ENCODE results near the gene SCD. TPM values are rescaled to one million over a fixed set of nuclear protein-coding genes. Genes with fewer than 3 reads are reported as not detected.

The SCD gene
- total RNA-seq, 2 experiments from 2014 or later, result 212 to 220 TPM

GRCh38 chr10:100359030-100359432, 12.0 kb downstream of the SCD start:
- no peak for ATAC-seq (ENCODE audit: low read depth)
- Mint-ChIP-seq H3K36me3 (peaks cover 79% of the 10 kb centered on the region), H3K27me3 (no peaks in the 10 kb centered on the region), H3K27ac (peak overlapping the region; percentile 81), H3K4me1 (peaks cover 57% of the 10 kb centered on the region), H3K9me3 (no peaks in the 10 kb centered on the region), H3K4me3 (peak overlapping the region; percentile 41)
- POLR2A ChIA-PET, result interaction anchor here (1.3 to 2.4 kb wide), 2 partner anchors 12 kb away, joined by 6 to 13 read pairs; partner anchors contain the start of gene SCD
- no peak for DNase-seq

GRCh38 chr10:100359529-100360150, 12.6 kb downstream of the SCD start:
- peak overlapping the region; percentile 81 for H3K27ac Mint-ChIP-seq
- no peak for DNase-seq
- ATAC-seq (ENCODE audit: low read depth), result no peak
- H3K36me3 Mint-ChIP-seq, result peaks cover 78% of the 10 kb centered on the region
- no peaks in the 10 kb centered on the region for H3K9me3 Mint-ChIP-seq
- no peaks in the 10 kb centered on the region for H3K27me3 Mint-ChIP-seq
- POLR2A ChIA-PET, result interaction anchor here (1.3 to 2.4 kb wide), 2 partner anchors 11 to 13 kb away, joined by 6 to 13 read pairs; partner anchors contain the start of gene SCD
- peaks cover 56% of the 10 kb centered on the region for H3K4me1 Mint-ChIP-seq
- peak overlapping the region; percentile 41 for H3K4me3 Mint-ChIP-seq

- no peaks in the 10 kb centered on the region for H3K27me3 Mint-ChIP-seq
- no peak overlapping the region for H3K27ac Mint-ChIP-seq
- peaks cover 53% of the 10 kb centered on the region for H3K4me1 Mint-ChIP-seq
- no peaks in the 10 kb centered on the region for H3K9me3 Mint-ChIP-seq
- peaks cover 75% of the 10 kb centered on the region for H3K36me3 Mint-ChIP-seq
- ATAC-seq (ENCODE audit: low read depth) (no peak), DNase-seq (no peak)
- H3K4me3 Mint-ChIP-seq, result no peak overlapping the region
- POLR2A ChIA-PET, result interaction anchor here (1.3 to 2.4 kb wide), 2 partner anchors 10 to 13 kb away, joined by 6 to 13 read pairs; partner anchors contain the start of gene SCD
These were observed 13.2 kb downstream of the SCD start for GRCh38 chr10:100360234-100360633.

- H3K9me3 Mint-ChIP-seq, result no peaks in the 10 kb centered on the region
- DNase-seq (no peak), ATAC-seq (ENCODE audit: low read depth) (no peak)
- H3K36me3 Mint-ChIP-seq, result peaks cover 62% of the 10 kb centered on the region
- H3K4me3 Mint-ChIP-seq, result no peak overlapping the region
- peaks cover 45% of the 10 kb centered on the region for H3K4me1 Mint-ChIP-seq
- no peaks in the 10 kb centered on the region for H3K27me3 Mint-ChIP-seq
- POLR2A ChIA-PET, result interaction anchor here (0.9 to 1.9 kb wide), 2 partner anchors 8 to 11 kb away, joined by 3 to 8 read pairs; no protein-coding TSS in a partner anchor
- peak overlapping the region; percentile 52 for H3K27ac Mint-ChIP-seq
These were observed 15.8 kb downstream of the SCD start for GRCh38 chr10:100362570-100363496.

GRCh38 chr10:100364175-100364574, 17.1 kb downstream of the SCD start:
- H3K27ac Mint-ChIP-seq, result no peak overlapping the region
- no peak for ATAC-seq (ENCODE audit: low read depth)
- DNase-seq, result no peak
- H3K4me3 Mint-ChIP-seq, result no peak overlapping the region
- H3K4me1 Mint-ChIP-seq, result peaks cover 41% of the 10 kb centered on the region
- peaks cover 57% of the 10 kb centered on the region for H3K36me3 Mint-ChIP-seq
- H3K9me3 Mint-ChIP-seq, result no peaks in the 10 kb centered on the region
- POLR2A ChIA-PET, result interaction anchor here (0.6 to 1.9 kb wide), 4 partner anchors 9 to 97 kb away, joined by 3 to 8 read pairs (median 4); no protein-coding TSS in a partner anchor
- H3K27me3 Mint-ChIP-seq, result no peaks in the 10 kb centered on the region

GRCh38 chr10:100364735-100365391, 17.8 kb downstream of the SCD start:
- no peaks in the 10 kb centered on the region for H3K9me3 Mint-ChIP-seq
- POLR2A ChIA-PET, result interaction anchor here (1.0 to 2.5 kb wide), 3 partner anchors 9 to 18 kb away, joined by 3 to 11 read pairs (median 8); partner anchors contain the start of gene SCD
- H3K36me3 Mint-ChIP-seq, result peaks cover 50% of the 10 kb centered on the region
- ATAC-seq (ENCODE audit: low read depth) (peak; percentile 29), DNase-seq (no peak)
- H3K27ac Mint-ChIP-seq, result peak overlapping the region; percentile 7
- H3K4me1 Mint-ChIP-seq, result peaks cover 38% of the 10 kb centered on the region
- no peaks in the 10 kb centered on the region for H3K27me3 Mint-ChIP-seq
- H3K4me3 Mint-ChIP-seq, result no peak overlapping the region

GRCh38 chr10:100368721-100369120, 21.7 kb downstream of the SCD start:
- H3K36me3 Mint-ChIP-seq, result peaks cover 17% of the 10 kb centered on the region
- POLR2A ChIA-PET, result interaction anchor here (4.7 kb wide), 1 partner anchor 22 kb away, joined by 87 read pairs; the partner anchor contains the start of gene SCD
- H3K4me1 Mint-ChIP-seq, result peaks cover 34% of the 10 kb centered on the region

GRCh38 chr10:100370714-100371481, 23.9 kb downstream of the SCD start:
- H3K27me3 Mint-ChIP-seq, result no peaks in the 10 kb centered on the region
- H3K4me1 Mint-ChIP-seq, result peaks cover 29% of the 10 kb centered on the region
- H3K36me3 Mint-ChIP-seq, result peaks cover 7% of the 10 kb centered on the region
- no peaks in the 10 kb centered on the region for H3K9me3 Mint-ChIP-seq
- peak overlapping the region; percentile 75 for H3K4me3 Mint-ChIP-seq
- H3K27ac Mint-ChIP-seq, result peak overlapping the region; percentile 97
- POLR2A ChIA-PET, result interaction anchor here (1.1 to 4.7 kb wide), 10 partner anchors 11 to 165 kb away, joined by 3 to 87 read pairs (median 9); partner anchors contain the start of genes HIF1AN and SCD
- ATAC-seq (ENCODE audit: low read depth), result peak; percentile 57
- DNase-seq, result peak; percentile 80

More at GRCh38 chr10:100368721-100369120, 21.7 kb downstream of the SCD start:
- no peak overlapping the region for H3K4me3 Mint-ChIP-seq
- no peaks in the 10 kb centered on the region for H3K9me3 Mint-ChIP-seq
- DNase-seq, result no peak
- no peaks in the 10 kb centered on the region for H3K27me3 Mint-ChIP-seq
- no peak overlapping the region for H3K27ac Mint-ChIP-seq
- ATAC-seq (ENCODE audit: low read depth), result no peak

- Mint-ChIP-seq H3K4me3 (peak overlapping the region; percentile 75), H3K4me1 (peaks cover 29% of the 10 kb centered on the region), H3K36me3 (peaks cover 4% of the 10 kb centered on the region), H3K9me3 (no peaks in the 10 kb centered on the region), H3K27ac (peak overlapping the region; percentile 97), H3K27me3 (no peaks in the 10 kb centered on the region)
- POLR2A ChIA-PET, result interaction anchor here (1.2 to 4.7 kb wide), 8 partner anchors 11 to 139 kb away, joined by 4 to 87 read pairs (median 14); partner anchors contain the start of gene SCD
- no peak for ATAC-seq (ENCODE audit: low read depth)
- no peak for DNase-seq
These were observed 24.5 kb downstream of the SCD start for GRCh38 chr10:100371482-100372027.

GRCh38 chr10:100372415-100373297, 25.6 kb downstream of the SCD start:
- no peak overlapping the region for H3K27ac Mint-ChIP-seq
- POLR2A ChIA-PET, result interaction anchor here (0.6 to 4.7 kb wide), 11 partner anchors 9 to 163 kb away, joined by 3 to 131 read pairs (median 6); partner anchors contain the start of genes HIF1AN and SCD
- H3K4me1 Mint-ChIP-seq, result peaks cover 27% of the 10 kb centered on the region
- peaks cover 3% of the 10 kb centered on the region for H3K36me3 Mint-ChIP-seq
- no peaks in the 10 kb centered on the region for H3K27me3 Mint-ChIP-seq
- ATAC-seq (ENCODE audit: low read depth) (no peak), DNase-seq (no peak)
- H3K4me3 Mint-ChIP-seq, result no peak overlapping the region
- H3K9me3 Mint-ChIP-seq, result no peaks in the 10 kb centered on the region
